ENCODE measurements around the gene GOLPH3L. TPM values are rescaled to one million over a fixed set of nuclear protein-coding genes. Genes with fewer than 3 reads are reported as not detected.

GOLPH3L gene
- 18.8 TPM for total RNA-seq

DNA sequence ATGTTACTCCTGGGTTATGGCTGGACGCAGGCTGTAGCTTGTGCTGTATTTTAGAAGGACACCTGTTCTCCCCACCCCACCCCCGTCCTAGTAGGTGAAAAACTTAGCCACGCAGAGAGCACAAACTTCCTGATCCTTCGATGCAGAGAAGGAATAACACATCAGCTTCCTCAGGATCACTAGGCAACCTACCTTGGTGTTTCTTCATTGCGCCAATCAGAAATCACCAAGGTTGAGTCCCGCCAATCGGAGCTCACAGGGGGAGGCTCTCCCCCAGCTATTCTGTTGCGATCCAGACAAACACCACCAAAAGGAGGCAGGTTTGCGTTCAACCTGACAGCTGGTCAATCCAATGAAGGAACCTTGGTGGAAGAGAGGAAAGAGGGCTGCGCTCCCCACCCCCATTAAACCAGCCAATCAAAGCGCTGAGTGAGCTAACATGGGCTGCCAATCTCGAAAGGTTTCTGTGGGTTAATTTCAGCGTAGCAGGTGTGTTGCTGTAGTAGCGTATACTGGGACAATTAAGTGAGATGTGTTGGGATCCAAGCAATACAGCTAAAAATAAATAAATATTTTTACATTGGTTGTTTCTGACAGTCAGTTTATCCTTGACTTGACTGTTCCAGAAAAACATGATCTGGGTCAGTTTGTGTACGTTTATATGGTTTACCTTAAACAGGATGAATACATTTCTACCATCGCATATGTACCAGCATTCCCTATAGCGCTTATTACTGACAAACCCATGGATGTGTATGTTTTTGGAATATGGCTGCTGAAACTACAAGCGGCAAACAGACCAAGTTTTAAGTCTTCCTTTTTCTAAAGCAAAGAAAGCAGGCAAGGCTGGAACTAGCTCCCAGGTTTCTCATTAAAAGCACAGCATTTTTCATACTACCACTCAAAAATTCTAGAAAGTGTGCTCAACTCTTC, at the start of gene GOLPH3L:
GOLPH3L (minus strand) TSS at position 160 of the 933 bp plus-strand sequence. CDS start 2,316 bp downstream, outside the sequence.

DNA sequence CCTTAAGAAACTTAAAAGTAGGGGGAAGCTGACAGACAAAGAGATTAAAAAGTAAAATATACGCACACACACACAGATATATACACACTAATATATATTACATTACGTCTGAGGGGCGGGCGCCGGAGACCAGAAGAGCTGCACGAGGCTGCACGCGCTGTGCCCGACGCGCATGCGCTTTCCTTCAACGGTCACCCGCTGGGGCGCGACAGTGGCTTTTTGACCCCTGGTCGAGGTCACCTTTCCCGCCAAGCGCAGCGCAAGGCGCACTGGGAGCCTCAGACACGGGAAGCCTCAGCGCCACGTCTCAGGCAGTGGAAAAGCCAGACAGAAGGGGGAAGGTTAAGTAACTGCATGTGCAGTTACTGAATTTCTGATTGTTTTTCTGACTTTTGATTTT, 23.7 kb upstream of the GOLPH3L start, which contains the start of gene HORMAD1:
HORMAD1 (minus strand) TSS at position 193 of the 400 bp plus-strand sequence. CDS start 1,390 bp downstream, outside the sequence.

GRCh38 chr1:150629115-150629928, 67.6 kb downstream of the GOLPH3L start, which contains the start of gene ENSA:
Gene ENSA, minus strand, starts transcription at chr1:150629612. Its CDS starts 142 bp downstream, at chr1:150629470.

Small RNA genes lying within 50 kb of the gene (small RNA-seq; reads per million reads assigned to genes)
- gene RF00015 (ENCODE audit: low replicate concordance) (not detected), gene RF00561 (ENCODE audit: low replicate concordance) (not detected), gene RNU6-1042P (ENCODE audit: low replicate concordance) (not detected)

Other genes with a start within 250 kb of the GOLPH3L start
- 25.6 TPM for gene TARS2, start 209.7 kb downstream of the GOLPH3L start, total RNA-seq
- gene ECM1, start 189.0 kb downstream of the GOLPH3L start, total RNA-seq = 5.4 TPM
- gene FALEC, start 181.4 kb downstream of the GOLPH3L start, total RNA-seq = not detected
- 28.2 TPM for gene ADAMTSL4, start 147.7 kb downstream of the GOLPH3L start, total RNA-seq
- gene MCL1, start 117.5 kb downstream of the GOLPH3L start, total RNA-seq = 158 TPM
- gene ENSA, start 67.5 kb downstream of the GOLPH3L start, total RNA-seq = 82.9 TPM
- gene HORMAD1, start 23.7 kb upstream of the GOLPH3L start, total RNA-seq = not detected
- gene CTSS, start 68.6 kb upstream of the GOLPH3L start, total RNA-seq = 46.1 TPM
- gene CTSK, start 111.1 kb upstream of the GOLPH3L start, total RNA-seq = 20.7 TPM
- gene ARNT, start 179.4 kb upstream of the GOLPH3L start, total RNA-seq = 53.2 TPM
- gene CTXND2, start 190.0 kb upstream of the GOLPH3L start, total RNA-seq = not detected
- gene SETDB1, start 229.2 kb upstream of the GOLPH3L start, total RNA-seq = 61.7 TPM

Measured in metanephros (tissue), 2 donors.